RWPE1 (cell line): Measurements from ENCODE around the gene TAF7.

ENCODE experiments used
- CTCF ChIA-PET: fragments of 350-600 bp; sonication (Branson Sonifier 250); formaldehyde crosslinking; extraction: SDS; loops from one replicate; lab custom pipeline; 2021; lab: Yijun Ruan, JAX
- POLR2A ChIA-PET: fragments of 400-600 bp; formaldehyde crosslinking; extraction: SDS; loops from one replicate; lab custom pipeline; 2020; ENCODE audit warnings: antibody characterized with exemption; ENCODE audit not compliant: low non-redundant PET; lab: Yijun Ruan, JAX
- DNase-seq: peaks from one replicate; pipeline ENCODE4 v3.0.0; 2012; ENCODE audit warnings: low spot score
- H3K27ac ChIP-seq: fragments of 450-650 bp; 2 replicates; pipeline ENCODE4 v1.5.1; 2017
- CTCF ChIP-seq: fragments of 450-650 bp; conservative IDR thresholded peaks from 2 replicates; pipeline ENCODE4 v1.5.1; 2017; ENCODE audit warnings: low read depth, mild to moderate bottlenecking

The TAF7 gene

GRCh38 chr5:141359790-141360426 lies 39.3 kb upstream of the TAF7 start, which contains the start of gene PCDHGB2:
TSS of gene PCDHGB2 (plus strand) at chr5:141359994. CDS start at chr5:141360136, 142 bp downstream.
- DNase-seq = peak; percentile 41
- CTCF ChIA-PET = interaction anchor here (0.6 to 2.7 kb wide), 12 partner anchors 10 to 259 kb away, joined by 3 to 16 read pairs (median 4); partner anchors contain the start of genes DIAPH1, PCDHGA1, PCDHGA10 and PCDHGB1
- POLR2A ChIA-PET = no interaction called here
- TF ChIP-seq CTCF = peak; percentile 69
- H3K27ac ChIP-seq = peak within 1 kb of the TSS; percentile 61

- POLR2A ChIA-PET = no interaction called here
- CTCF ChIA-PET = no interaction called here
- DNase-seq = no peak
- TF ChIP-seq CTCF = no peak
- H3K27ac ChIP-seq = no peak overlapping the region
These were observed 36.4 kb upstream of the TAF7 start for GRCh38 chr5:141356950-141357349.

GRCh38 chr5:141356133-141356532 lies 35.5 kb upstream of the TAF7 start:
- ChIA-PET CTCF (interaction anchor here (1.0 to 2.6 kb wide), 2 partner anchors 12 to 133 kb away, joined by 3 to 8 read pairs; partner anchors contain the start of genes PCDHB14 and PCDHGA3), POLR2A (no interaction called here)
- TF ChIP-seq CTCF = no peak
- DNase-seq = no peak
- no peak overlapping the region for H3K27ac ChIP-seq

GRCh38 chr5:141355641-141356040 lies 35.1 kb upstream of the TAF7 start:
- no peak for TF ChIP-seq CTCF
- no peak for DNase-seq
- H3K27ac ChIP-seq = no peak overlapping the region
- ChIA-PET POLR2A (no interaction called here), CTCF (interaction anchor here (0.8 to 2.6 kb wide), 4 partner anchors 12 to 182 kb away, joined by 3 to 8 read pairs (median 4); partner anchors contain the start of genes PCDHB14 and PCDHGA3)

GRCh38 chr5:141354900-141355469 lies 34.4 kb upstream of the TAF7 start, which contains the start of gene PCDHGA4:
TSS of gene PCDHGA4 (plus strand) at chr5:141355021. CDS start at chr5:141355108, 87 bp downstream.
- H3K27ac ChIP-seq = no peak within 1 kb of the TSS
- ChIA-PET CTCF (interaction anchor here (0.6 to 2.6 kb wide), 4 partner anchors 11 to 735 kb away, joined by 3 to 8 read pairs (median 4); partner anchors contain the start of gene PCDHGA3), POLR2A (no interaction called here)
- peak; percentile 31; the same call in 1 of the 2 replicates for TF ChIP-seq CTCF
- no peak for DNase-seq

GRCh38 chr5:141351591-141351990 lies 31.0 kb upstream of the TAF7 start:
- ChIA-PET CTCF (no interaction called here), POLR2A (no interaction called here)
- H3K27ac ChIP-seq = no peak overlapping the region
- TF ChIP-seq CTCF = no peak
- DNase-seq = no peak
